HAP-1 (cell line): ENCODE data around the gene ATP1A4.

Experiments used
- DNase-seq, 2 experiments: peaks; one replicate each; pipeline ENCODE4 v3.0.0-alpha.2; 2016 to 2020; ENCODE audit warnings: low spot score in 2 of 2
- H3K27me3 ChIP-seq: fragments of 250-450 bp; sonication (Bioruptor Pico); 2 replicates; pipeline ENCODE4 v1.5.1; 2020; ENCODE audit warnings: low read depth, mild to moderate bottlenecking, moderate library complexity
- H3K36me3 ChIP-seq: fragments of 250-450 bp; sonication (Bioruptor Pico); replicated peaks from 2 replicates; pipeline ENCODE4 v1.5.1; 2020; ENCODE audit warnings: mild to moderate bottlenecking
- H3K4me1 ChIP-seq: fragments of 250-450 bp; sonication (Bioruptor Pico); 2 replicates; pipeline ENCODE4 v1.5.1; 2020; ENCODE audit warnings: mild to moderate bottlenecking
- H3K4me3 ChIP-seq: fragments of 250-450 bp; sonication (Bioruptor Pico); 2 replicates; pipeline ENCODE4 v1.5.1; 2020; ENCODE audit warnings: mild to moderate bottlenecking, moderate library complexity
- H3K9me3 ChIP-seq: fragments of 250-450 bp; sonication (Bioruptor Pico); 2 replicates; pipeline ENCODE4 v1.5.1; 2020; ENCODE audit warnings: mild to moderate bottlenecking, moderate library complexity
- in situ Hi-C: fragments of 300-500 bp; cut with MboI; formaldehyde crosslinking; loops from 3 replicates; pipeline ENCODE4 v1.14.3; 2020; ENCODE audit warnings: low sequenced_read_pairs, inconsistent platforms, mixed read lengths

Gene ATP1A4

DNA sequence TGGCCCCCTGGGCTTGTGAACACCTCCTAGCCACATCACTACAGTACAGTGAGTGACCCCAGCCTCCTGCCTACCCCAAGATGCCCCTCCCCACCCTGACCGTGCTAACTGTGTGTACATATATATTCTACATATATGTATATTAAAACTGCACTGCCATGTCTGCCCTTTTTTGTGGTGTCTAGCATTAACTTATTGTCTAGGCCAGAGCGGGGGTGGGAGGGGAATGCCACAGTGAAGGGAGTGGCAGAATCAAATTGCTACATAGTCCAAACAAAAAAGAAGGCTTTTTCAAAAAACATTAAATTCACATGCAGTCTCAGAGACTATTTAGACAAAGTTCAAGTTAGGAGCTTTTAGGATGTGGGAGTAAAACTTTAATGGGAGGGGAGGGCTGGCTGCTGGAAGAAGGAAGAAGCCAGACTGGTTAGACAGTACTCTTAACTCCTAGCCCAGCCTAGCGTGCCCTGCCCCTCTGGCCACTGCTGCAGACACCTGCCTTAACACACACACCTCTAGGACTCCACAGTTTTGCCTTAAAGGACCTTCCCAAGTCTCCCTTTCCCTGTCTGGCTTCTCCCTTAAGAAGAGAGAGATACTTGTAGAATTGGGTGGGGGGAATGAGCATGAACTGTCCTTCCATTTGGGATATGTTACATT, 63.2 kb downstream of the ATP1A4 start:
- in situ Hi-C loops: no loop called here
- H3K36me3 ChIP-seq: peaks cover 88% of the 10 kb centered on the region

GRCh38 chr1:160216301-160216700, 64.9 kb downstream of the ATP1A4 start:
- Histone ChIP-seq H3K4me3 (no peak overlapping the region), H3K27me3 (no peaks in the 10 kb centered on the region), H3K4me1 (no peaks in the 10 kb centered on the region), H3K9me3 (no peaks in the 10 kb centered on the region), H3K36me3 (peaks cover 83% of the 10 kb centered on the region)
- in situ Hi-C loops: no loop called here
- no peak for DNase-seq

More for the DNA sequence above, 63.2 kb downstream of the ATP1A4 start:
- no peak overlapping the region for H3K4me3 ChIP-seq
- no peaks in the 10 kb centered on the region for H3K27me3 ChIP-seq
- H3K4me1 ChIP-seq: no peaks in the 10 kb centered on the region
- DNase-seq: no peak
- no peaks in the 10 kb centered on the region for H3K9me3 ChIP-seq

DNA sequence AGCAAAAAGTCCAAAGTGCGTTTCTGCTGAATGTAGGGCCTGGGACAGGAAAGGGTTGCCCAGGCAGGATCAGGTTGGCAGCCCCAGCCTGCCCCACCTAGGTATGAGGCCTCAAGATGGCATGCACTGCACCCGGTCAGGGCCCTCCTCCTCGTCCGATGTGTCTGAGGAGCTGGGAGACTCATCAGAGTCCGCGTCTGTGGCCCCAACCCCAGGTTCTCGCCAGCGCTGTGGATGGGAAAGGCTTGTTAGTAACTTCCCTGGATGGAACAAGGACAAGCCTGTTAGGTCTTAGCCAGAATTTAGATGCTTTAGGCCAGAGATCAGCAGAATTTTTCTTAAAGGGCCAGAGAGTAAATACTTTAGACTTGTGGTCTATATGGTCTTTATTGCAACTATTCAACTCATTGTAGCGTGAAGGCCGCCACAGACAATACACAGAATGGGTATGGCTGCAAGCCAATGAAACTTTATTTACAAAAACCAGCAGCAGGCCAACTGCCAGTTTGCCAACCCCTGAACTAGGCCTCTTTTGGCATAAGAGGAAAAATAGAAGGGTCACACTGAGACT, 66.2 kb downstream of the ATP1A4 start:
- Histone ChIP-seq H3K27me3 (no peaks in the 10 kb centered on the region), H3K4me1 (no peaks in the 10 kb centered on the region), H3K9me3 (no peaks in the 10 kb centered on the region), H3K36me3 (peaks cover 76% of the 10 kb centered on the region), H3K4me3 (no peak overlapping the region)
- in situ Hi-C loops: no loop called here
- DNase-seq: no peak

DNA sequence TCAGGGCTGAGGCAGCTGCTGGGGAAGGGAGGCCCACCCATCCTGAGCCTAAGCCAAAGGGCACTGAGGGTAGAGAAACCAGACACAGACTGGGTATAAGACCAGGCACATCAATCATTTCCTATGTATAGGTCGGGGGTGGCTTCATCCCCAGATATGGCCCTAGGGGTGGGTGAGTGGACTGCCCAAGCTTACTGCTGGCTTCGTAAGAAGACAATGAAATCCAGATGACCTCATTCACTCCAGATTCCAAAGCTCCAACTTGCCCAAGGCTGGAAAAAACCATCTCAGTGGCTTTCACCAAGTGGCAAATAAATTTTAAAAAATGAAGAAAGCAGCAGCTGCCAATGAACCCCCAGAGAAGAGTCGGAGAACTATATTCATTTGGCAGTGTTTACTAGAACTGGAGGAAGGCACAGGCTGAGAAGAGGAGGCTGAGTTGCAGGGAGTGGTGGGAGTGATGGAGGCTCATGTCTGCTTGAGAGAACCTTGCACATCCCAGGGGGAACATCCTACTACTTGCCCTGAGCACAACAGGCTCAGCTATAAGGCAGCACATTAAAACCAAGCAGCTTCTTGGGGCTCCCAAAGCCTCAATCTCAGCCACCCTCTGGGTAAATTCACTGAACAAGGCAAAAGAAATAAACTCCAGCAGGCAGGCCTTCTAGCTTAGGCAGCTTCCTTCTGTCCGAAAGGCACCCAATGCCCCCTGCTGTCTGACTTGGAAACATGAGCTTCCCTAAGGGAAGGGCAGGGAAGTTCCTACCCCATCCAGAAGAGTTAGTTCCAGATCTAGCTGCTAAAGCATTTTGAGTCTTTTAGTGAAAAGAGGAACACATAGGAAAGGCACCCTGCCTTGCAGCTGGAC, 67.9 kb downstream of the ATP1A4 start:
- no peaks in the 10 kb centered on the region for H3K27me3 ChIP-seq
- H3K9me3 ChIP-seq: no peaks in the 10 kb centered on the region
- in situ Hi-C loops: no loop called here
- no peaks in the 10 kb centered on the region for H3K4me1 ChIP-seq
- H3K4me3 ChIP-seq: no peak overlapping the region
- DNase-seq: peak in 1 of 2 experiments; percentile 37
- peaks cover 79% of the 10 kb centered on the region for H3K36me3 ChIP-seq

- Histone ChIP-seq H3K4me3 (no peak overlapping the region), H3K9me3 (no peaks in the 10 kb centered on the region), H3K4me1 (no peaks in the 10 kb centered on the region), H3K27me3 (no peaks in the 10 kb centered on the region), H3K36me3 (peaks cover 79% of the 10 kb centered on the region)
- no peak for DNase-seq
- in situ Hi-C loops: no loop called here
Observed at GRCh38 chr1:160220301-160220700, 68.9 kb downstream of the ATP1A4 start.

- Histone ChIP-seq H3K4me1 (no peaks in the 10 kb centered on the region), H3K27me3 (no peaks in the 10 kb centered on the region), H3K36me3 (peaks cover 81% of the 10 kb centered on the region), H3K9me3 (no peaks in the 10 kb centered on the region), H3K4me3 (no peak overlapping the region)
- no peak for DNase-seq
- in situ Hi-C loops: no loop called here
Observed at GRCh38 chr1:160221089-160221488, 69.7 kb downstream of the ATP1A4 start.

GRCh38 chr1:160222546-160222945, 71.1 kb downstream of the ATP1A4 start:
- in situ Hi-C loops: no loop called here
- no peak for DNase-seq
- H3K9me3 ChIP-seq: no peaks in the 10 kb centered on the region
- no peaks in the 10 kb centered on the region for H3K4me1 ChIP-seq
- H3K27me3 ChIP-seq: no peaks in the 10 kb centered on the region
- H3K36me3 ChIP-seq: peaks cover 81% of the 10 kb centered on the region
- no peak overlapping the region for H3K4me3 ChIP-seq

- in situ Hi-C loops: loop anchor here (25.0 kb wide), 1 partner anchor 287 kb away; the partner anchor contains the start of genes IGSF9 and TAGLN2
- no peaks in the 10 kb centered on the region for H3K27me3 ChIP-seq
- no peak overlapping the region for H3K4me3 ChIP-seq
- H3K36me3 ChIP-seq: peaks cover 80% of the 10 kb centered on the region
- H3K9me3 ChIP-seq: no peaks in the 10 kb centered on the region
- DNase-seq: no peak
- H3K4me1 ChIP-seq: no peaks in the 10 kb centered on the region
Observed at GRCh38 chr1:160224606-160225005, 73.2 kb downstream of the ATP1A4 start.

- H3K36me3 ChIP-seq: peaks cover 76% of the 10 kb centered on the region
- no peaks in the 10 kb centered on the region for H3K4me1 ChIP-seq
- no peak overlapping the region for H3K4me3 ChIP-seq
- no peaks in the 10 kb centered on the region for H3K9me3 ChIP-seq
- no peaks in the 10 kb centered on the region for H3K27me3 ChIP-seq
- in situ Hi-C loops: loop anchor here (25.0 kb wide), 1 partner anchor 288 kb away; the partner anchor contains the start of genes IGSF9 and TAGLN2
- no peak for DNase-seq
Observed at GRCh38 chr1:160225345-160225744, 73.9 kb downstream of the ATP1A4 start.

GRCh38 chr1:160226623-160227022, 75.2 kb downstream of the ATP1A4 start:
- peaks cover 83% of the 10 kb centered on the region for H3K36me3 ChIP-seq

GRCh38 chr1:160227034-160227433, 75.6 kb downstream of the ATP1A4 start:
- H3K4me3 ChIP-seq: no peak overlapping the region
- peaks cover 85% of the 10 kb centered on the region for H3K36me3 ChIP-seq
- no peaks in the 10 kb centered on the region for H3K4me1 ChIP-seq
- in situ Hi-C loops: loop anchor here (25.0 kb wide), 1 partner anchor 290 kb away; the partner anchor contains the start of genes IGSF9 and TAGLN2
- H3K9me3 ChIP-seq: no peaks in the 10 kb centered on the region
- H3K27me3 ChIP-seq: no peaks in the 10 kb centered on the region
- no peak for DNase-seq

More at GRCh38 chr1:160226623-160227022, 75.2 kb downstream of the ATP1A4 start:
- DNase-seq: no peak
- Histone ChIP-seq H3K4me3 (no peak overlapping the region), H3K9me3 (no peaks in the 10 kb centered on the region), H3K27me3 (no peaks in the 10 kb centered on the region), H3K4me1 (no peaks in the 10 kb centered on the region)
- in situ Hi-C loops: loop anchor here (25.0 kb wide), 1 partner anchor 289 kb away; the partner anchor contains the start of genes IGSF9 and TAGLN2

DNA sequence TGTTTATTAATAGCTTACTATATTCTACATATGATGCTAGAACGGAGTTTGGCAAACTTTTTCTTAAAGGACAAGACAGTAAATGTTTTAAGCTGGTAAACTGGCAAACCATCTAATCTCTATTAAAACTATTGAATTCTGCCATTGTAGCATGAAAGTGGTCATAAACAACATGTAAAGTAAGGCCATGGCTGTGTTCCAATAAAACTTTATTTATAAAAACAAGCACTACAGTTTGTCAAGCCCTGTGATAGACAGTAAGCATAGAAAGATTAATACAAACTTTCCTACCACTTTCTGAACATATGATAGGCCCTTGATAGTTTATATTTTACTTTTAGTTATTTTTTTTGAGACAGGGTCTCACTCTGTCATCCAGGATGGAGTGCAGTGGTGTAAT, 76.2 kb downstream of the ATP1A4 start:
- H3K4me3 ChIP-seq: no peak overlapping the region
- no peaks in the 10 kb centered on the region for H3K27me3 ChIP-seq
- H3K4me1 ChIP-seq: no peaks in the 10 kb centered on the region
- no peaks in the 10 kb centered on the region for H3K9me3 ChIP-seq
- DNase-seq: no peak
- in situ Hi-C loops: loop anchor here (25.0 kb wide), 1 partner anchor 290 kb away; the partner anchor contains the start of genes IGSF9 and TAGLN2
- peaks cover 80% of the 10 kb centered on the region for H3K36me3 ChIP-seq

DNA sequence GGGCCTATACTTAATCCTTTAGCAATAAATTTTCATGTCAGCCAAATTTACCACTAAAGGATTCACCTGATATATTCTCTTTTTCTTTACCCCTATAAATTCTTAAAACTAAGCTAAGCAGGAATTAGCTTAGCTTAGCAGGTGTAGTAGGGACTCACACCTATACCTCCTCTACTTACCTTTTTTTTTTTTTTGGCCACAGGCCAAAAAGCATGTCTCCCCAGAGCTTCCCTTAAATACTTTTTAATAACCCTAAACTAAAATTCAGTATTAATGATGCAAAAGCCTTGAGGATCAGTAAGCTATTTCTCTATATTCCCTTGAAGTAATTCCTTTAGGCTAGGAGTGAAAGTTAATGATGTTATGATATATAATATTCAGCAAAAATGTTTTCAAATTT, 77.0 kb downstream of the ATP1A4 start:
- no peak for DNase-seq
- Histone ChIP-seq H3K4me1 (no peaks in the 10 kb centered on the region), H3K4me3 (no peak overlapping the region), H3K36me3 (peaks cover 78% of the 10 kb centered on the region), H3K9me3 (no peaks in the 10 kb centered on the region), H3K27me3 (no peaks in the 10 kb centered on the region)
- in situ Hi-C loops: loop anchor here (25.0 kb wide), 1 partner anchor 291 kb away; the partner anchor contains the start of genes IGSF9 and TAGLN2
